HCT116 (cell line): ENCODE results near the gene CXorf65. TPM values are rescaled to one million over a fixed set of nuclear protein-coding genes. Genes with fewer than 3 reads are reported as not detected.

Experiments used
- ATAC-seq: fragments of 200-7000 bp; cut with Tn5 transposase; 2 replicates; pipeline ENCODE4 v1.9.1; 2020; ENCODE audit warnings: mild to moderate bottlenecking, moderate library complexity
- BruUV-seq: library from RNA; stranded (reverse); fragments of 400-500 nt; replicated peaks from 2 replicates; lab custom pipeline; 2021; lab: Mats Ljungman, UMichigan
- CTCF ChIA-PET: fragments of 300-600 bp; sonication (Branson Sonifier 250); formaldehyde crosslinking; loops from one replicate; lab custom pipeline; 2021; ENCODE audit warnings: antibody characterized with exemption; lab: Charles Lee
- POLR2A ChIA-PET: fragments of 300-600, 350-600 bp; sonication (Branson Sonifier 250); formaldehyde crosslinking; loops from one replicate; lab custom pipeline; 2021; ENCODE audit warnings: antibody characterized with exemption; lab: Charles Lee
- RAD21 ChIA-PET, 2 experiments: fragments of 300-600 bp; sonication (Branson Sonifier 250); formaldehyde crosslinking; loops; one replicate each; lab custom pipeline; 2023; ENCODE audit warnings: low total read pairs in 2 of 2; ENCODE audit not compliant: uncharacterized antibody in 2 of 2, unreplicated experiment in 2 of 2, low non-redundant PET in 1 of 2; lab: Charles Lee
- DNase-seq: peaks from one replicate; pipeline ENCODE4 v3.0.0-alpha.2; 2010; ENCODE audit warnings: low read depth, low spot score
- H2AFZ ChIP-seq: fragments of 200-600 bp; shearing (Covaris generic), sonication (generic); 2 replicates; pipeline ENCODE4 v1.6.1; 2017; ENCODE audit warnings: low read depth, mixed run types, mixed read lengths, antibody characterized with exemption, low read length; ENCODE audit not compliant: poor library complexity, severe bottlenecking
- H3K27ac ChIP-seq: 2 replicates; pipeline ENCODE4 v1.5.1; 2012; ENCODE audit warnings: low read depth, low read length
- H3K27me3 ChIP-seq: fragments of 200-600 bp; sonication (generic); 2 replicates; pipeline ENCODE4 v1.6.1; 2016; ENCODE audit warnings: mixed run types, low read length, mixed read lengths; ENCODE audit not compliant: insufficient read depth
- H3K36me3 ChIP-seq, 2 experiments: fragments of 200-500 bp in 1 of 2; fragments of 200-600 bp in 1 of 2; sonication (Bioruptor generic) in 1 of 2; sonication (generic) in 1 of 2; 2 replicates each; pipeline versions ENCODE4 v1.5.1 to v1.6.1; 2014 to 2016; ENCODE audit warnings: low read length in 2 of 2, inconsistent platforms in 1 of 2, mixed read lengths in 1 of 2, mixed run types in 1 of 2; ENCODE audit not compliant: insufficient read depth in 2 of 2, control insufficient read depth in 1 of 2
- H3K4me1 ChIP-seq, 2 experiments: fragments of 200-600 bp in 1 of 2; sonication (generic) in 1 of 2; 2 replicates each; pipeline versions ENCODE4 v1.5.1 to v1.6.1; 2012 to 2017; ENCODE audit warnings: low read length in 2 of 2, inconsistent platforms in 1 of 2, mild to moderate bottlenecking in 1 of 2, mixed read lengths in 1 of 2, mixed run types in 1 of 2, moderate library complexity in 1 of 2; ENCODE audit not compliant: insufficient read depth in 2 of 2, control insufficient read depth in 1 of 2
- H3K4me2 ChIP-seq: fragments of 200-600 bp; sonication (generic); 2 replicates; pipeline ENCODE4 v1.6.1; 2017; ENCODE audit warnings: mixed run types, low read length, mixed read lengths
- H3K4me3 ChIP-seq, 2 experiments: fragments of 200-600 bp in 1 of 2; sonication (generic) in 1 of 2; replicated peaks in 1 of 2; 2 replicates each; pipeline ENCODE4 v1.5.1; 2011 to 2016; ENCODE audit warnings: low read length in 2 of 2, control low read depth in 1 of 2, low read depth in 1 of 2, mild to moderate bottlenecking in 1 of 2, mixed read lengths in 1 of 2, mixed run types in 1 of 2
- H3K79me2 ChIP-seq: fragments of 200-600 bp; sonication (generic); 2 replicates; pipeline ENCODE4 v1.6.1; 2017; ENCODE audit warnings: mild to moderate bottlenecking, mixed run types, low read length, moderate library complexity, mixed read lengths; ENCODE audit not compliant: insufficient read depth
- H3K9ac ChIP-seq: fragments of 200-600 bp; sonication (generic); 2 replicates; pipeline ENCODE4 v1.6.1; 2016; ENCODE audit warnings: low read length, mixed read lengths
- H3K9me2 ChIP-seq: fragments of 200-600 bp; sonication (generic), shearing (Covaris generic); 2 replicates; pipeline ENCODE4 v1.6.1; 2017; ENCODE audit warnings: mixed run types, mild to moderate bottlenecking, moderate library complexity; ENCODE audit not compliant: insufficient read depth
- H3K9me3 ChIP-seq, 2 experiments: fragments of 200-500 bp in 1 of 2; fragments of 200-600 bp in 1 of 2; sonication (Bioruptor generic) in 1 of 2; sonication (generic) in 1 of 2; 2 replicates each; pipeline ENCODE4 v1.6.1; 2014 to 2017; ENCODE audit warnings: low read length in 2 of 2, mixed read lengths in 2 of 2, inconsistent platforms in 1 of 2, low read depth in 1 of 2, mild to moderate bottlenecking in 1 of 2, mixed run types in 1 of 2, moderate library complexity in 1 of 2; ENCODE audit not compliant: control insufficient read depth in 1 of 2, insufficient read depth in 1 of 2
- H4K20me1 ChIP-seq: fragments of 200-600 bp; sonication (generic), shearing (Covaris generic); 2 replicates; pipeline ENCODE4 v1.6.1; 2017; ENCODE audit warnings: mixed run types, mild to moderate bottlenecking, moderate library complexity; ENCODE audit not compliant: insufficient read depth
- ATF3 ChIP-seq: IDR thresholded peaks from 2 replicates; pipeline ENCODE4 v1.6.1; 2012
- CBX3 ChIP-seq: IDR thresholded peaks from 2 replicates; pipeline ENCODE4 v1.6.1; 2012; ENCODE audit warnings: low read depth
- CEBPB ChIP-seq: IDR thresholded peaks from 2 replicates; pipeline ENCODE4 v1.6.1; 2012; ENCODE audit warnings: low read depth
- CTCF ChIP-seq, 3 experiments: fragments of 200-600 bp in 1 of 3; sonication (generic) in 1 of 3; IDR thresholded peaks in 2 of 3; conservative IDR thresholded peaks in 1 of 3; 2 replicates each; pipeline ENCODE4 v1.5.1; 2012 to 2017; ENCODE audit warnings: low read depth in 2 of 3, low read length in 2 of 3, antibody characterized with exemption in 1 of 3, borderline replicate concordance in 1 of 3, control low read depth in 1 of 3, mild to moderate bottlenecking in 1 of 3, mixed read lengths in 1 of 3, mixed run types in 1 of 3, moderate library complexity in 1 of 3; ENCODE audit not compliant: insufficient read depth in 1 of 3
- ELF1 ChIP-seq: IDR thresholded peaks from 2 replicates; pipeline ENCODE4 v1.6.1; 2012; ENCODE audit warnings: low read depth, borderline replicate concordance
- EZH2 ChIP-seq: fragments of 200-600 bp; sonication (generic); IDR thresholded peaks from 2 replicates; pipeline ENCODE4 v1.6.1; 2017; ENCODE audit warnings: antibody characterized with exemption, mixed run types
- EZH2phosphoT487 ChIP-seq: fragments of 200-600 bp; IDR thresholded peaks from 2 replicates; pipeline ENCODE4 v1.6.1; 2018; ENCODE audit warnings: antibody characterized with exemption, borderline replicate concordance
- FOSL1 ChIP-seq: IDR thresholded peaks from 2 replicates; pipeline ENCODE4 v1.6.1; 2012; ENCODE audit warnings: low read depth
- JUND ChIP-seq: IDR thresholded peaks from 2 replicates; pipeline ENCODE4 v1.6.1; 2012
- POLR2A ChIP-seq: IDR thresholded peaks from 2 replicates; pipeline ENCODE4 v1.7.0; 2011; ENCODE audit warnings: borderline replicate concordance; ENCODE audit not compliant: insufficient read depth, insufficient read length; ENCODE audit errors: extremely low read depth
- POLR2AphosphoS5 ChIP-seq: IDR thresholded peaks from 2 replicates; pipeline ENCODE4 v1.6.1; 2011; ENCODE audit warnings: mild to moderate bottlenecking, low read depth, low read length, moderate library complexity
- RAD21 ChIP-seq: IDR thresholded peaks from 2 replicates; pipeline ENCODE4 v1.6.1; 2012; ENCODE audit warnings: low read depth, mild to moderate bottlenecking
- REST ChIP-seq: IDR thresholded peaks from 2 replicates; pipeline ENCODE4 v1.6.1; 2012; ENCODE audit warnings: low read depth
- SIN3A ChIP-seq: IDR thresholded peaks from 2 replicates; pipeline ENCODE4 v1.6.1; 2012; ENCODE audit warnings: low read depth
- SP1 ChIP-seq: IDR thresholded peaks from 2 replicates; pipeline ENCODE4 v1.6.1; 2012; ENCODE audit warnings: low read depth
- SRF ChIP-seq: IDR thresholded peaks from 2 replicates; pipeline ENCODE4 v1.6.1; 2012; ENCODE audit warnings: low read depth
- TCF7L2 ChIP-seq: IDR thresholded peaks from 2 replicates; pipeline ENCODE4 v1.7.0; 2011; ENCODE audit warnings: borderline replicate concordance, inconsistent platforms; ENCODE audit not compliant: insufficient read depth, insufficient read length; ENCODE audit errors: extremely low read depth
- YY1 ChIP-seq: IDR thresholded peaks from 2 replicates; pipeline ENCODE4 v1.6.1; 2011; ENCODE audit warnings: low read length, low read depth, moderate library complexity, mild to moderate bottlenecking; ENCODE audit not compliant: insufficient replicate concordance; ENCODE audit errors: extremely low read depth
- ZBTB33 ChIP-seq: IDR thresholded peaks from 2 replicates; pipeline ENCODE4 v1.6.1; 2011; ENCODE audit warnings: mild to moderate bottlenecking, low read length, moderate library complexity; ENCODE audit not compliant: insufficient replicate concordance; ENCODE audit errors: extremely low read depth
- ZNF274 ChIP-seq: fragments of 200-500 bp; sonication (Bioruptor generic); IDR thresholded peaks from 2 replicates; pipeline ENCODE4 v1.6.1; 2014; ENCODE audit warnings: mild to moderate bottlenecking, low read depth, low read length, inconsistent platforms
- intact Hi-C: fragments of 100-400 bp; cut with micrococcal nuclease; formaldehyde crosslinking; loops from 2 replicates; pipeline ENCODE4 v1.10.0; 2022
- total RNA-seq: library from RNA; stranded (reverse); gene quantifications from one replicate; pipeline ENCODE4 v1.2.1, GENCODE V29; 2021; ENCODE audit not compliant: unreplicated experiment

Gene CXorf65
- total RNA-seq, 1 experiment from 2014 or later = not detected

- H3K79me2 ChIP-seq = no peaks in the 10 kb centered on the region
- peaks cover 0 to 3% of the 10 kb centered on the region in 2 experiments; a peak in 1 of 4 replicates for H3K4me1 ChIP-seq
- no peaks in the 10 kb centered on the region for H3K9me2 ChIP-seq
- no peaks in the 10 kb centered on the region for H3K36me3 ChIP-seq
- H3K27ac ChIP-seq = no peak overlapping the region
- H2AFZ ChIP-seq = no peak overlapping the region
- no peak overlapping the region for H3K4me3 ChIP-seq
- no peak overlapping the region for H3K4me2 ChIP-seq
- no TSS peak for BruUV-seq
- ATAC-seq (no peak), DNase-seq (no peak)
- no peaks in the 10 kb centered on the region for H4K20me1 ChIP-seq
- CTCF ChIA-PET = no interaction called here
- no peaks in the 10 kb centered on the region for H3K9me3 ChIP-seq
- intact Hi-C loops = no loop called here
- TF ChIP-seq ATF3 (no peak), RAD21 (no peak), ZNF274 (no peak), CEBPB (no peak), YY1 (no peak), SIN3A (no peak), TCF7L2 (no peak), ELF1 (no peak), POLR2A (no peak), SP1 (no peak), FOSL1 (no peak), CBX3 (no peak), REST (no peak), EZH2 (no peak), CTCF (IDR thresholded peaks at IDR 0.05 in 2 of 3, conservative IDR thresholded peaks at IDR 0.05 in 1 of 3; ENCODE audit: borderline replicate concordance in 1 of 3, insufficient read depth in 1 of 3, low read depth in 2 of 3, low read length in 2 of 3) (no peak), POLR2AphosphoS5 (no peak), JUND (no peak), SRF (no peak), ZBTB33 (no peak), EZH2phosphoT487 (no peak)
- POLR2A ChIA-PET = no interaction called here
- no peaks in the 10 kb centered on the region for H3K27me3 ChIP-seq
- RAD21 ChIA-PET = no interaction called here
- no peak overlapping the region for H3K9ac ChIP-seq
These were observed 705 bp upstream of the CXorf65 start for GRCh38 chrX:71107245-71107644.
